Gastroesophageal sphincter (tissue), 4 donors: ENCODE results near the gene AP2M1. TPM values are rescaled to one million over a fixed set of nuclear protein-coding genes. Genes with fewer than 3 reads are reported as not detected.
A peak's percentile ranks its signal among the peaks of the same experiment; 100 is the strongest.

Experiments
- ATAC-seq: fragments of 150-250 bp; one replicate; pipeline ENCODE4 v1.9.1; 2016; ENCODE audit warnings: mild to moderate bottlenecking, moderate library complexity
- H3K27ac ChIP-seq, 4 donors: fragments of 200-600 bp; sonication (generic) in 3 of 4; 1 replicate in 3 of 4; 2 replicates in 1 of 4; pipeline ENCODE4 v1.5.1; 2016 to 2019
- H3K27me3 ChIP-seq: fragments of 200-600 bp; sonication (generic); one replicate; pipeline ENCODE4 v1.5.1; 2019
- H3K36me3 ChIP-seq, 2 donors: fragments of 200-600 bp; sonication (generic); one replicate each; pipeline ENCODE4 v1.5.1; 2019; ENCODE audit warnings: control low read depth in 1 of 2
- H3K4me1 ChIP-seq, 3 donors: fragments of 200-600 bp; sonication (generic); 1 replicate in 2 of 3; 2 replicates in 1 of 3; pipeline ENCODE4 v1.5.1; 2016 to 2019; ENCODE audit warnings: control low read depth in 2 of 3
- H3K4me3 ChIP-seq, 2 donors: fragments of 200-600 bp; sonication (generic); one replicate each; pipeline ENCODE4 v1.5.1; 2019; ENCODE audit warnings: mild to moderate bottlenecking in 1 of 2, moderate library complexity in 1 of 2
- H3K9me3 ChIP-seq, 3 donors: fragments of 200-600 bp; sonication (generic); one replicate each; pipeline ENCODE4 v1.5.1; 2017 to 2019; ENCODE audit warnings: control low read depth in 2 of 3
- EP300 ChIP-seq: sonication (generic); formaldehyde crosslinking; IDR thresholded peaks from one replicate; pipeline ENCODE4 v1.6.1; 2017; ENCODE audit warnings: antibody characterized with exemption, mild to moderate bottlenecking
- POLR2A ChIP-seq, 2 donors: fragments of 450-650 bp; IDR thresholded peaks; one replicate each; pipeline ENCODE4 v1.6.1; 2017; ENCODE audit warnings: antibody characterized with exemption in 2 of 2, mild to moderate bottlenecking in 2 of 2, moderate library complexity in 1 of 2
- POLR2AphosphoS5 ChIP-seq: sonication (generic); formaldehyde crosslinking; IDR thresholded peaks from one replicate; pipeline ENCODE4 v1.6.1; 2017; ENCODE audit warnings: antibody characterized with exemption
- WGBS, 2 donors: methylation state at CpG; one replicate each; pipeline ENCODE4 v1.1.5; 2018; ENCODE audit warnings: low coverage in 1 of 2; 5-methylcytosine and 5-hydroxymethylcytosine counted together
- total RNA-seq, 4 donors: library from RNA; depleted of rRNA; stranded (reverse); fragments of >200 nt; gene quantifications; one replicate each; pipeline ENCODE4 v1.1.0, GENCODE V29; 2016
- TF ChIP-seq, protein P1 (sequence below), 4 experiments: fragments of 200-600 bp in 2 of 4; fragments of 450-650 bp in 2 of 4; sonication (generic) in 1 of 4; IDR thresholded peaks; one replicate each; pipeline ENCODE4 v1.5.1; 2017 to 2019; ENCODE audit warnings: antibody characterized with exemption in 4 of 4, mild to moderate bottlenecking in 2 of 4, moderate library complexity in 2 of 4

The AP2M1 gene
- total RNA-seq, 4 donors from 2014 or later, result 234 to 322 (median 288) TPM

DNA sequence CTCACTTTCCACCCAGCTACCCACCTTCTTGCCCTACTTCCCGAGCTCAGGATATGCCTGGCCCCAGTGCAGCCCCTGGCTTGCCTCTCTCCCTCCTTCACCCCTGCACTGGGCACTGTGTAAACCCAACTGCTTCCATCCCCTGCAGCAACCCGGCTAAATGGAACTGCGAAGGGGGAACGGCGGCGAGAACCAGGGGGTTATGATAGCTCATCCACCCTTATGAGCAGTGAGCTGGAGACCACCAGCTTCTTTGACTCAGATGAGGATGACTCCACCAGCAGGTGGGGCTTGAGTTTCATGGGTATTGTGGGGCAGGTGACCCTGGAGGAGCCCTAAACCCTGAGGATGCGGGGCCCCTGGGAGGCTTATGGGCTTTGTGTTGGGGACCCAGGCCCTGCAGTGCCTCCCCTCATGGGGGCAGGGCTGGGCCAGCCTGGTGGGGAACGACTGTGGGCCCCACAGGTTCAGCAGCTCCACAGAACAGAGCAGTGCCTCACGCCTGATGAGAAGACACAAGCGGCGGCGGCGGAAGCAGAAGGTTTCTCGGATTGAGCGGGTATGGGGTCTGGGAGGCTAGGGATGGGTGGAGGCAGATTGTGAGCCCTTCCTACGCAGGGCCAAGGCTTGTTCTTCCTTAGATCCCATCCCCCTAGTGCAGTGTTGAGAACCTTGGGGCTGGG lies 9.9 kb upstream of the AP2M1 start:
- H3K4me3 ChIP-seq, result no peak overlapping the region
- H3K9me3 ChIP-seq, result no peaks in the 10 kb centered on the region
- peak overlapping the region in 3 of 4 donors; percentile 24 to 95 (median 94) for H3K27ac ChIP-seq
- no peak for TF ChIP-seq POLR2AphosphoS5
- TF ChIP-seq, protein P1, sequence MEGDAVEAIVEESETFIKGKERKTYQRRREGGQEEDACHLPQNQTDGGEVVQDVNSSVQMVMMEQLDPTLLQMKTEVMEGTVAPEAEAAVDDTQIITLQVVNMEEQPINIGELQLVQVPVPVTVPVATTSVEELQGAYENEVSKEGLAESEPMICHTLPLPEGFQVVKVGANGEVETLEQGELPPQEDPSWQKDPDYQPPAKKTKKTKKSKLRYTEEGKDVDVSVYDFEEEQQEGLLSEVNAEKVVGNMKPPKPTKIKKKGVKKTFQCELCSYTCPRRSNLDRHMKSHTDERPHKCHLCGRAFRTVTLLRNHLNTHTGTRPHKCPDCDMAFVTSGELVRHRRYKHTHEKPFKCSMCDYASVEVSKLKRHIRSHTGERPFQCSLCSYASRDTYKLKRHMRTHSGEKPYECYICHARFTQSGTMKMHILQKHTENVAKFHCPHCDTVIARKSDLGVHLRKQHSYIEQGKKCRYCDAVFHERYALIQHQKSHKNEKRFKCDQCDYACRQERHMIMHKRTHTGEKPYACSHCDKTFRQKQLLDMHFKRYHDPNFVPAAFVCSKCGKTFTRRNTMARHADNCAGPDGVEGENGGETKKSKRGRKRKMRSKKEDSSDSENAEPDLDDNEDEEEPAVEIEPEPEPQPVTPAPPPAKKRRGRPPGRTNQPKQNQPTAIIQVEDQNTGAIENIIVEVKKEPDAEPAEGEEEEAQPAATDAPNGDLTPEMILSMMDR (IDR thresholded peaks at IDR 0.05), result no peak
- ATAC-seq, result no peak
- H3K4me1 ChIP-seq, result peaks cover 0 to 55% (median 25%) of the 10 kb centered on the region in 3 donors
- no peaks in the 10 kb centered on the region for H3K27me3 ChIP-seq
- WGBS, 2 donors, result 70 to 100% methylated on average over 1 to 2 of the region's 16 CpGs
- peaks cover 0 to 68% of the 10 kb centered on the region in 2 donors for H3K36me3 ChIP-seq

DNA sequence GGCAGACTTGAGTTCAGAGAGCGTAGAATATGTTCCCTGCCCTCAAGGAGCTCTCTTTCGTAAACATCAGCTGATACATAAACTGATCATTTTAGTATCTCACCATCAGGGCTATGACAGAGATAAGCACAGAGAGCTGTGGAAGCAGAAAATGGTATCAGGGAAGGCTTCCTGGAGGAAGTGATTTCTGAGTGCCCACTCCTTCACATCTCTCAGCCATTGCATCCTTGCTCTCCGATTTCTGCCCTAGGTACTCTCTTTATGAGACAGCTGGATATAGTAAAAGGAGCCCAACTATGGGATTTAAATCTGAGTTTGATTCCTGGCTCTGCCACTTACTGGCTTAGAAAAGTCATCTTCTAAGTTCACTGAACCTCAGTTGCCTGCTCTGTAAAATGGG lies 9.1 kb upstream of the AP2M1 start:
- Histone ChIP-seq H3K36me3 (peaks cover 0 to 76% of the 10 kb centered on the region in 2 donors), H3K27ac (peak overlapping the region in 1 of 4 donors; percentile 24), H3K4me3 (no peak overlapping the region), H3K4me1 (peaks cover 0 to 48% (median 17%) of the 10 kb centered on the region in 3 donors), H3K27me3 (no peaks in the 10 kb centered on the region), H3K9me3 (no peaks in the 10 kb centered on the region)
- no peak for ATAC-seq
- TF ChIP-seq, protein P1 (IDR thresholded peaks at IDR 0.05), result no peak
- no peak for TF ChIP-seq POLR2A (IDR thresholded peaks at IDR 0.05)
- no peak for TF ChIP-seq EP300
- no peak for TF ChIP-seq POLR2AphosphoS5
- 93 to 95% methylated on average over 2 to 3 of the region's 3 CpGs for WGBS, 2 donors

- 81 to 100% methylated on average over 3 of the region's 6 CpGs for WGBS, 2 donors
- Histone ChIP-seq H3K36me3 (peaks cover 0 to 87% of the 10 kb centered on the region in 2 donors), H3K9me3 (no peaks in the 10 kb centered on the region), H3K27me3 (no peaks in the 10 kb centered on the region), H3K27ac (peak overlapping the region in 1 of 4 donors; percentile 10), H3K4me3 (no peak overlapping the region), H3K4me1 (peaks cover 0 to 37% (median 11%) of the 10 kb centered on the region in 3 donors)
- no peak for TF ChIP-seq EP300
- TF ChIP-seq POLR2AphosphoS5, result no peak
- TF ChIP-seq, protein P1 (IDR thresholded peaks at IDR 0.05), result no peak
- no peak for ATAC-seq
Observed at GRCh38 chr3:184166671-184167070, 8.0 kb upstream of the AP2M1 start.

DNA sequence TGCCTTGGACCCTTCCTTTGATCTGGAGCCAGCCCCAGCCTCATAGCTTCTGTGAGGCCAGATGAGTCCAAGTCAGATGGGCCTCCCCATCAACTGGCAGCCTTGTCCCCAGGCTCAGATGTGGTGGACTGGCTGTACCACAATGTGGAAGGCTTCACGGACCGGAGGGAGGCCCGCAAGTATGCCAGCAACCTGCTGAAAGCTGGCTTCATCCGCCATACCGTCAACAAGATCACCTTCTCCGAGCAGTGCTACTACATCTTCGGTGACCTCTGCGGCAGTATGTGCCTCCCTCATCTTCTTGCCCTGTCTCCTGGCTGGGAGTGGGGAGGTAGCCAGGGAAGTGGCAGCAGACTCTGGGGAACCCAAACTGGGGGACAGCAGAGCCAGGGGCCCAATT lies 6.9 kb upstream of the AP2M1 start:
- ATAC-seq, result no peak
- H3K4me3 ChIP-seq, result no peak overlapping the region
- 88 to 100% methylated on average over 2 to 5 of the region's 8 CpGs for WGBS, 2 donors
- H3K4me1 ChIP-seq, result peaks cover 0 to 25% (median 3%) of the 10 kb centered on the region in 3 donors
- H3K36me3 ChIP-seq, result peaks cover 0 to 98% of the 10 kb centered on the region in 2 donors
- no peaks in the 10 kb centered on the region for H3K27me3 ChIP-seq
- TF ChIP-seq, protein P1 (IDR thresholded peaks at IDR 0.05), result no peak
- no peak for TF ChIP-seq EP300
- peak overlapping the region in 3 of 4 donors; percentile 34 to 60 (median 49) for H3K27ac ChIP-seq
- H3K9me3 ChIP-seq, result no peaks in the 10 kb centered on the region
